Endothelial cell of umbilical vein (primary cell): ENCODE measurements around the gene MTPN.

Experiments used
- CTCF ChIP-seq, 2 donors: IDR thresholded peaks; 1 replicate in 1 of 2; 2 replicates in 1 of 2; pipeline ENCODE4 v1.5.1; 2011; ENCODE audit warnings: low read length in 2 of 2, mild to moderate bottlenecking in 2 of 2, moderate library complexity in 2 of 2, control low read depth in 1 of 2, inconsistent platforms in 1 of 2, low read depth in 1 of 2; ENCODE audit not compliant: insufficient read depth in 1 of 2; ENCODE audit errors: extremely low read depth in 1 of 2
- EZH2 ChIP-seq: IDR thresholded peaks from 2 replicates; pipeline ENCODE4 v1.6.1; 2012; ENCODE audit warnings: borderline replicate concordance, low read depth, mild to moderate bottlenecking, moderate library complexity, low read length, inconsistent platforms; ENCODE audit not compliant: severe bottlenecking
- MAX ChIP-seq: IDR thresholded peaks from 2 replicates; pipeline ENCODE4 v1.6.1; 2011; ENCODE audit not compliant: insufficient read depth, insufficient read length
- MYC ChIP-seq: IDR thresholded peaks from one replicate; pipeline ENCODE4 v1.6.1; 2011; ENCODE audit warnings: mild to moderate bottlenecking, low read depth, low read length
- POLR2A ChIP-seq: IDR thresholded peaks from 2 replicates; pipeline ENCODE4 v1.6.1; 2012; ENCODE audit warnings: low read depth, mild to moderate bottlenecking, control low read depth, low read length
- POLR2AphosphoS5 ChIP-seq: IDR thresholded peaks from 2 replicates; pipeline ENCODE4 v1.6.1; 2012; ENCODE audit warnings: low read depth, mild to moderate bottlenecking, control low read depth, low read length, moderate library complexity; ENCODE audit not compliant: insufficient read depth

- TF ChIP-seq POLR2A, result no peak
- TF ChIP-seq CTCF (IDR thresholded peaks at IDR 0.05; ENCODE audit: extremely low read depth in 1 of 2, insufficient read depth in 1 of 2, low read depth in 1 of 2, low read length in 2 of 2), result no peak
- no peak for TF ChIP-seq POLR2AphosphoS5
- TF ChIP-seq MYC, result no peak
- no peak for TF ChIP-seq EZH2
- TF ChIP-seq MAX, result no peak
Measured at GRCh38 chr7:136026209-136026608, 49.0 kb upstream of the MTPN start.
